Thoracic aorta (tissue), 2 donors: ENCODE data around the gene NME8. TPM values are rescaled to one million over a fixed set of nuclear protein-coding genes. Genes with fewer than 3 reads are reported as not detected.
A peak's percentile ranks its signal among the peaks of the same experiment; 100 is the strongest.

Source experiments
- ATAC-seq: fragments of 150-250 bp; one replicate; pipeline ENCODE4 v1.8.0; 2017; ENCODE audit warnings: low read depth; ENCODE audit not compliant: insufficient number of reproducible peaks, low FRiP score
- DNase-seq: peaks from one replicate; pipeline ENCODE4 v3.0.0-alpha.2; 2020; ENCODE audit warnings: low spot score
- H3K27ac ChIP-seq, 2 donors: fragments of 200-600 bp; sonication (generic); 1 replicate in 1 of 2; 2 replicates in 1 of 2; pipeline ENCODE4 v1.5.1; 2016; ENCODE audit warnings: mild to moderate bottlenecking in 2 of 2, moderate library complexity in 2 of 2
- H3K27me3 ChIP-seq: fragments of 200-600 bp; sonication (generic); replicated peaks from 2 replicates; pipeline ENCODE4 v1.6.0; 2016; ENCODE audit warnings: mild to moderate bottlenecking; ENCODE audit not compliant: insufficient read depth
- H3K36me3 ChIP-seq: fragments of 200-600 bp; sonication (generic); one replicate; pipeline ENCODE4 v1.5.1; 2016
- H3K4me1 ChIP-seq, 2 donors: fragments of 200-600 bp; sonication (generic); 1 replicate in 1 of 2; 2 replicates in 1 of 2; pipeline versions ENCODE4 v1.5.1 to v1.6.0; 2016; ENCODE audit warnings: low read depth in 2 of 2, mild to moderate bottlenecking in 1 of 2; ENCODE audit not compliant: control insufficient read depth in 1 of 2
- H3K4me3 ChIP-seq: fragments of 200-600 bp; sonication (generic); 2 replicates; pipeline ENCODE4 v1.5.1; 2016; ENCODE audit warnings: mild to moderate bottlenecking
- H3K9me3 ChIP-seq: fragments of 200-600 bp; sonication (generic); 2 replicates; pipeline ENCODE4 v1.5.1; 2016
- CTCF ChIP-seq: fragments of 200-600 bp; sonication (generic); IDR thresholded peaks from one replicate; pipeline ENCODE4 v1.5.1; 2019; ENCODE audit warnings: antibody characterized with exemption
- total RNA-seq, 2 donors: library from RNA; depleted of rRNA; stranded (reverse); fragments of >200 nt; gene quantifications; one replicate each; pipeline versions ENCODE4 v1.1.0 to v1.2.3, GENCODE V29; 2016

Gene NME8
- total RNA-seq, 2 donors from 2014 or later = not detected

GRCh38 chr7:37825038-37825437 lies 23.4 kb upstream of the NME8 start:
- Histone ChIP-seq H3K4me1 (peaks cover 0 to 5% of the 10 kb centered on the region in 2 donors), H3K27ac (no peak overlapping the region), H3K9me3 (peaks cover 2% of the 10 kb centered on the region), H3K4me3 (no peak overlapping the region), H3K27me3 (no peaks in the 10 kb centered on the region), H3K36me3 (no peaks in the 10 kb centered on the region)
- ATAC-seq (no peak), DNase-seq (no peak)
- TF ChIP-seq CTCF = no peak

GRCh38 chr7:37826825-37827224 lies 21.6 kb upstream of the NME8 start:
- TF ChIP-seq CTCF = no peak
- H3K9me3 ChIP-seq = no peaks in the 10 kb centered on the region
- H3K36me3 ChIP-seq = no peaks in the 10 kb centered on the region
- no peak for DNase-seq
- H3K27ac ChIP-seq = no peak overlapping the region
- ATAC-seq = no peak
- H3K4me1 ChIP-seq = peaks cover 0 to 5% of the 10 kb centered on the region in 2 donors
- H3K27me3 ChIP-seq = no peaks in the 10 kb centered on the region
- H3K4me3 ChIP-seq = no peak overlapping the region

GRCh38 chr7:37831244-37831643 lies 17.2 kb upstream of the NME8 start:
- ATAC-seq = no peak
- Histone ChIP-seq H3K9me3 (no peaks in the 10 kb centered on the region), H3K4me3 (no peak overlapping the region), H3K36me3 (no peaks in the 10 kb centered on the region), H3K27me3 (no peaks in the 10 kb centered on the region), H3K4me1 (peaks cover 0 to 8% of the 10 kb centered on the region in 2 donors), H3K27ac (no peak overlapping the region)
- TF ChIP-seq CTCF = no peak
- no peak for DNase-seq

- ATAC-seq (no peak), DNase-seq (peak; percentile 21)
- no peaks in the 10 kb centered on the region for H3K36me3 ChIP-seq
- no peak overlapping the region for H3K27ac ChIP-seq
- no peaks in the 10 kb centered on the region for H3K9me3 ChIP-seq
- H3K4me1 ChIP-seq = peaks cover 0 to 4% of the 10 kb centered on the region in 2 donors
- H3K4me3 ChIP-seq = no peak overlapping the region
- TF ChIP-seq CTCF = no peak
- no peaks in the 10 kb centered on the region for H3K27me3 ChIP-seq
These were observed 16.2 kb upstream of the NME8 start for GRCh38 chr7:37832194-37832593.

GRCh38 chr7:37833107-37833817 lies 15.1 kb upstream of the NME8 start:
- Histone ChIP-seq H3K27ac (no peak overlapping the region), H3K36me3 (no peaks in the 10 kb centered on the region), H3K4me3 (peak overlapping the region; percentile 66), H3K4me1 (peaks cover 0 to 3% of the 10 kb centered on the region in 2 donors), H3K9me3 (no peaks in the 10 kb centered on the region), H3K27me3 (no peaks in the 10 kb centered on the region)
- peak; percentile 78 for TF ChIP-seq CTCF
- peak; percentile 59 for ATAC-seq
- no peak for DNase-seq
